H9 (cell line): ENCODE measurements around the gene APOL2. TPM values are rescaled to one million over a fixed set of nuclear protein-coding genes. Genes with fewer than 3 reads are reported as not detected.

Experiments used
- DNase-seq: peaks from one replicate; pipeline ENCODE4 v3.0.0-alpha.2; 2017
- H2AFZ ChIP-seq: one replicate; pipeline ENCODE4 v1.6.1; 2013; ENCODE audit warnings: mild to moderate bottlenecking, low read length, control low read depth, moderate library complexity
- H2AK5ac ChIP-seq: 2 replicates; pipeline ENCODE4 v1.6.1; 2013; ENCODE audit warnings: low read length, control low read depth, mixed read lengths; ENCODE audit not compliant: insufficient read length
- H2BK120ac ChIP-seq: one replicate; pipeline ENCODE4 v1.6.1; 2013; ENCODE audit warnings: low read depth, mild to moderate bottlenecking, low read length, control low read depth, inconsistent platforms; ENCODE audit not compliant: poor library complexity, severe bottlenecking
- H2BK12ac ChIP-seq: 2 replicates; pipeline ENCODE4 v1.6.1; 2013; ENCODE audit warnings: low read length, control low read depth, mixed read lengths, low read depth; ENCODE audit not compliant: insufficient read length
- H2BK15ac ChIP-seq: 2 replicates; pipeline ENCODE4 v1.6.1; 2013; ENCODE audit warnings: low read depth, low read length, control low read depth
- H2BK20ac ChIP-seq: one replicate; pipeline ENCODE4 v1.6.1; 2013; ENCODE audit warnings: low read depth, mild to moderate bottlenecking, low read length, control low read depth, inconsistent platforms; ENCODE audit not compliant: poor library complexity, severe bottlenecking
- H2BK5ac ChIP-seq: 2 replicates; pipeline ENCODE4 v1.6.1; 2013; ENCODE audit warnings: low read length, control low read depth, mixed read lengths; ENCODE audit not compliant: insufficient read length
- H3K14ac ChIP-seq: 2 replicates; pipeline ENCODE4 v1.6.1; 2013; ENCODE audit warnings: low read length, control low read depth; ENCODE audit not compliant: insufficient read depth
- H3K18ac ChIP-seq: 2 replicates; pipeline ENCODE4 v1.6.1; 2013; ENCODE audit warnings: low read depth, mild to moderate bottlenecking, mixed read lengths, low read length, control low read depth; ENCODE audit not compliant: insufficient read length
- H3K23ac ChIP-seq: 2 replicates; pipeline ENCODE4 v1.6.1; 2013; ENCODE audit warnings: low read length, control low read depth, mixed read lengths, low read depth; ENCODE audit not compliant: insufficient read length
- H3K23me2 ChIP-seq: 2 replicates; pipeline ENCODE4 v1.6.1; 2013; ENCODE audit warnings: low read depth, mild to moderate bottlenecking, mixed read lengths, low read length, control low read depth; ENCODE audit not compliant: insufficient read length, poor library complexity, severe bottlenecking
- H3K27ac ChIP-seq: 2 replicates; pipeline ENCODE4 v1.5.1; 2013; ENCODE audit warnings: low read length, control low read depth, mixed read lengths, low read depth; ENCODE audit not compliant: insufficient read length
- H3K27me3 ChIP-seq: 2 replicates; pipeline ENCODE4 v1.6.1; 2013; ENCODE audit warnings: low read length, control low read depth, inconsistent platforms; ENCODE audit not compliant: insufficient read depth
- H3K4ac ChIP-seq: 2 replicates; pipeline ENCODE4 v1.6.1; 2013; ENCODE audit warnings: low read depth, mild to moderate bottlenecking, control low read depth, inconsistent platforms, low read length, moderate library complexity
- H3K4me1 ChIP-seq: 2 replicates; pipeline ENCODE4 v1.6.1; 2013; ENCODE audit warnings: low read length, control low read depth, inconsistent platforms; ENCODE audit not compliant: insufficient read depth
- H3K4me2 ChIP-seq: 2 replicates; pipeline ENCODE4 v1.6.1; 2013; ENCODE audit warnings: low read length, control low read depth, mixed read lengths; ENCODE audit not compliant: insufficient read length, insufficient read depth
- H3K56ac ChIP-seq: 2 replicates; pipeline ENCODE4 v1.6.1; 2013; ENCODE audit warnings: low read depth, mild to moderate bottlenecking, mixed read lengths, low read length, control low read depth; ENCODE audit not compliant: insufficient read length
- H3K79me1 ChIP-seq: 2 replicates; pipeline ENCODE4 v1.6.1; 2013; ENCODE audit warnings: low read depth, mild to moderate bottlenecking, moderate library complexity, low read length, control low read depth, inconsistent platforms; ENCODE audit not compliant: insufficient read depth, poor library complexity, severe bottlenecking
- H3K79me2 ChIP-seq: 2 replicates; pipeline ENCODE4 v1.6.1; 2013; ENCODE audit warnings: low read length, control low read depth, inconsistent platforms; ENCODE audit not compliant: insufficient read depth
- H3K9ac ChIP-seq: 2 replicates; pipeline ENCODE4 v1.6.1; 2013; ENCODE audit warnings: low read length, control low read depth, mixed read lengths; ENCODE audit not compliant: insufficient read length; ENCODE audit errors: extremely low read depth
- H3K9me3 ChIP-seq: one replicate; pipeline ENCODE4 v1.6.1; 2013; ENCODE audit warnings: low read depth, low read length, inconsistent platforms; ENCODE audit not compliant: control insufficient read depth
- H3T11ph ChIP-seq: one replicate; pipeline ENCODE4 v1.6.1; 2013; ENCODE audit warnings: mild to moderate bottlenecking, low read length, control low read depth, inconsistent platforms
- H4K20me1 ChIP-seq: one replicate; pipeline ENCODE4 v1.6.1; 2013; ENCODE audit not compliant: control insufficient read depth, insufficient read length, insufficient read depth
- H4K5ac ChIP-seq: 2 replicates; pipeline ENCODE4 v1.6.1; 2013; ENCODE audit warnings: low read depth, mild to moderate bottlenecking, mixed read lengths, low read length, control low read depth; ENCODE audit not compliant: insufficient read length
- H4K8ac ChIP-seq: replicated peaks from 2 replicates; pipeline ENCODE4 v1.6.1; 2013; ENCODE audit warnings: low read length, control low read depth, mixed read lengths, low read depth; ENCODE audit not compliant: insufficient read length
- H4K91ac ChIP-seq: 2 replicates; pipeline ENCODE4 v1.6.1; 2013; ENCODE audit warnings: low read depth, mild to moderate bottlenecking, moderate library complexity, mixed read lengths, low read length, control low read depth; ENCODE audit not compliant: insufficient read length
- H3K27ac Mint-ChIP-seq, 3 experiments: 2 replicates in 2 of 3; 3 replicates in 1 of 3; pipeline ENCODE4 v1.8.0; 2020 to 2021; ENCODE audit warnings: mixed read lengths in 3 of 3, mild to moderate bottlenecking in 1 of 3, moderate library complexity in 1 of 3
- H3K27me3 Mint-ChIP-seq: 2 replicates; pipeline ENCODE4 v1.8.0; 2021; ENCODE audit warnings: low read depth, mild to moderate bottlenecking, moderate library complexity, mixed read lengths
- H3K36me3 Mint-ChIP-seq, 3 experiments: 2 replicates in 2 of 3; 3 replicates in 1 of 3; pipeline ENCODE4 v1.8.0; 2020 to 2021; ENCODE audit warnings: low read depth in 3 of 3, mixed read lengths in 3 of 3; ENCODE audit not compliant: insufficient read depth in 1 of 3
- H3K4me1 Mint-ChIP-seq, 2 experiments: 2 replicates each; pipeline ENCODE4 v1.8.0; 2020; ENCODE audit warnings: mixed read lengths in 2 of 2
- H3K4me3 Mint-ChIP-seq, 2 experiments: 2 replicates in 1 of 2; 3 replicates in 1 of 2; pipeline ENCODE4 v1.8.0; 2020 to 2021; ENCODE audit warnings: mild to moderate bottlenecking in 2 of 2, mixed read lengths in 2 of 2, moderate library complexity in 1 of 2
- H3K9me3 Mint-ChIP-seq, 2 experiments: 2 replicates in 1 of 2; 3 replicates in 1 of 2; pipeline ENCODE4 v1.8.0; 2020; ENCODE audit warnings: mild to moderate bottlenecking in 2 of 2, mixed read lengths in 2 of 2, moderate library complexity in 1 of 2
- CTCF ChIP-seq: fragments of 200-600 bp; sonication (generic); conservative IDR thresholded peaks from 3 replicates; pipeline ENCODE4 v1.8.0; 2021; ENCODE audit warnings: antibody characterized with exemption, mild to moderate bottlenecking
- WGBS: extraction: QIAGEN DNeasy Blood & Tissue Kit; methylation state at CpG from one replicate; pipeline ENCODE4 v1.1.7; 2013; ENCODE audit warnings: missing lambda C conversion rate, low lambda C conversion rate, mixed read lengths; ENCODE audit not compliant: insufficient read length; ENCODE audit errors: extremely low coverage; 5-methylcytosine and 5-hydroxymethylcytosine counted together
- total RNA-seq: library from RNA; stranded (reverse); gene quantifications from 2 replicates; pipeline ENCODE4 v1.2.1, GENCODE V29; 2021

Gene APOL2
- total RNA-seq, 1 experiment from 2014 or later, result 15.6 TPM

GRCh38 chr22:36243986-36244385 lies 4.7 kb upstream of the APOL2 start:
- Histone ChIP-seq H3K23ac (no peak overlapping the region), H4K5ac (no peak overlapping the region), H3K79me2 (no peaks in the 10 kb centered on the region), H3K56ac (no peak overlapping the region), H3K79me1 (no peaks in the 10 kb centered on the region), H4K91ac (no peak overlapping the region), H4K20me1 (no peaks in the 10 kb centered on the region), H3K18ac (no peak overlapping the region), H2BK15ac (no peak overlapping the region), H3T11ph (no peak overlapping the region), H3K9me3 (peaks cover 10% of the 10 kb centered on the region), H3K14ac (no peak overlapping the region), H2BK120ac (no peak overlapping the region), H2BK12ac (no peak overlapping the region), H2BK5ac (no peak overlapping the region), H3K4me2 (no peak overlapping the region), H2AFZ (no peak overlapping the region), H3K9ac (no peak overlapping the region), H3K4me1 (no peaks in the 10 kb centered on the region), H3K4ac (no peak overlapping the region), H3K23me2 (peaks cover 4% of the 10 kb centered on the region), H3K27me3 (no peaks in the 10 kb centered on the region), H3K27ac (no peak overlapping the region), H2AK5ac (no peak overlapping the region), H4K8ac (no peak overlapping the region), H2BK20ac (no peak overlapping the region)
- Mint-ChIP-seq H3K36me3 (peaks cover 5 to 8% (median 6%) of the 10 kb centered on the region in 3 experiments; a peak in 6 of 7 replicates), H3K4me1 (peaks cover 11% of the 10 kb centered on the region in 2 experiments), H3K9me3 (peaks cover 14 to 16% of the 10 kb centered on the region in 2 experiments), H3K27me3 (peaks cover 9% of the 10 kb centered on the region), H3K4me3 (no peak overlapping the region), H3K27ac (no peak overlapping the region)
- TF ChIP-seq CTCF, result no peak
- DNase-seq, result peak; percentile 4
- no CpG with 5 or more reads among the region's 5 CpGs for WGBS
